HL-60 (cell line): Measurements from ENCODE around the gene TLK2.
A peak's percentile ranks its signal among the peaks of the same experiment; 100 is the strongest.

Experiments used
- DNase-seq, 2 experiments: peaks; one replicate each; pipeline ENCODE4 v3.0.0-alpha.2; 2010 to 2020; ENCODE audit warnings: low read depth in 1 of 2, low spot score in 1 of 2
- H3K27ac ChIP-seq: fragments of 250-450 bp; sonication (Bioruptor Pico); replicated peaks from 2 replicates; pipeline ENCODE4 v1.5.1; 2020; ENCODE audit warnings: mild to moderate bottlenecking, moderate library complexity
- H3K27me3 ChIP-seq: fragments of 250-450 bp; sonication (Bioruptor Pico); 2 replicates; pipeline ENCODE4 v1.5.1; 2021; ENCODE audit warnings: mild to moderate bottlenecking, moderate library complexity; ENCODE audit not compliant: insufficient read depth, poor library complexity, severe bottlenecking
- H3K4me3 ChIP-seq: replicated peaks from 2 replicates; pipeline ENCODE4 v1.5.1; 2011; ENCODE audit warnings: mild to moderate bottlenecking, control low read depth, low read length; ENCODE audit not compliant: insufficient read depth
- GABPA ChIP-seq: IDR thresholded peaks from 2 replicates; pipeline ENCODE4 v1.6.1; 2012; ENCODE audit warnings: low read depth
- POLR2AphosphoS5 ChIP-seq: IDR thresholded peaks from 2 replicates; pipeline ENCODE4 v1.6.1; 2012; ENCODE audit warnings: low read depth
- SPI1 ChIP-seq: IDR thresholded peaks from 2 replicates; pipeline ENCODE4 v1.6.1; 2012; ENCODE audit warnings: low read depth, mild to moderate bottlenecking, borderline replicate concordance
- TF ChIP-seq, protein P1 (sequence below): IDR thresholded peaks from 2 replicates; pipeline ENCODE4 v1.6.1; 2012; ENCODE audit warnings: low read depth; ENCODE audit not compliant: insufficient replicate concordance
- TF ChIP-seq, protein P2 (sequence below): IDR thresholded peaks from one replicate; pipeline ENCODE4 v1.5.1; 2011; ENCODE audit warnings: low read length, control low read depth, inconsistent platforms; ENCODE audit not compliant: insufficient read depth

TLK2 gene

DNA sequence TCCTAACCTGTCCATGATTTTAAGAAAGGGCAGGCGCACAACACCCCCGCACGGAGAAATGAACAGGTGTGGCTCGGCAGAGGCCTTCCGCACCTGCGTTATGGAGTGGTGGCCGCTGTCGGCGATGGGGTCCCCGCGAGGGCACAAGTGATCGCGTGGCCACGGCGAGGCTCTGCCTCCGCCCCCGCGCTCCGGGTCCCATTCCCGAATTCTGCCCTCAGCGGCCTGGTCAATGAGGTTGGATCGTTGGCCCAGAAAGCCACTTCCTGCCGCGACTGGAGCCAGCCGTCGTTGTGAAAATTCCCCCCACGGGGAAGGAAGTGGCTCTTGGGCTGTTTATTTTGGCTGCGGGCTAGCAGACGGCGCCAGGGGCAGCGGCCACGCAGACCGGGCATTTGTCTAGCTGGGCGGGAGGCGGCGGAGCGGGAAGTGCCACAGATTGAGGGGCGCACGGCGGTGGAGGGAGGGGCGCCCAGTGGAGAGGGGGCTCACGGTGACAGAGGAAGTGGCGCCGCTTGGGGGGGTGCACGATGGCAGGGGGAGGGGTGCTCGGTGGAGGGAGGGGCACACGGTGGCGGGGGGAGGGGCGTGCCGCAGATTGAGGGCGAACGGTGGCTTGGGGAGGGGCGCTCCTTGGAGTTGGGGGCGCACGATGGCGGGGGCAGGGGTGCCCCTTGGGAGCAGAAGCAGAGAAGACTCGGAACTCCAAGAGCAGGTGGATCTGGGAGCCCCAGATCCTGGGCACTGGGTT is 173.8 kb downstream of the TLK2 start:
- Histone ChIP-seq H3K4me3 (peak overlapping the region; percentile 44), H3K27ac (peak overlapping the region; percentile 83), H3K27me3 (no peaks in the 10 kb centered on the region)
- TF ChIP-seq, protein P1, sequence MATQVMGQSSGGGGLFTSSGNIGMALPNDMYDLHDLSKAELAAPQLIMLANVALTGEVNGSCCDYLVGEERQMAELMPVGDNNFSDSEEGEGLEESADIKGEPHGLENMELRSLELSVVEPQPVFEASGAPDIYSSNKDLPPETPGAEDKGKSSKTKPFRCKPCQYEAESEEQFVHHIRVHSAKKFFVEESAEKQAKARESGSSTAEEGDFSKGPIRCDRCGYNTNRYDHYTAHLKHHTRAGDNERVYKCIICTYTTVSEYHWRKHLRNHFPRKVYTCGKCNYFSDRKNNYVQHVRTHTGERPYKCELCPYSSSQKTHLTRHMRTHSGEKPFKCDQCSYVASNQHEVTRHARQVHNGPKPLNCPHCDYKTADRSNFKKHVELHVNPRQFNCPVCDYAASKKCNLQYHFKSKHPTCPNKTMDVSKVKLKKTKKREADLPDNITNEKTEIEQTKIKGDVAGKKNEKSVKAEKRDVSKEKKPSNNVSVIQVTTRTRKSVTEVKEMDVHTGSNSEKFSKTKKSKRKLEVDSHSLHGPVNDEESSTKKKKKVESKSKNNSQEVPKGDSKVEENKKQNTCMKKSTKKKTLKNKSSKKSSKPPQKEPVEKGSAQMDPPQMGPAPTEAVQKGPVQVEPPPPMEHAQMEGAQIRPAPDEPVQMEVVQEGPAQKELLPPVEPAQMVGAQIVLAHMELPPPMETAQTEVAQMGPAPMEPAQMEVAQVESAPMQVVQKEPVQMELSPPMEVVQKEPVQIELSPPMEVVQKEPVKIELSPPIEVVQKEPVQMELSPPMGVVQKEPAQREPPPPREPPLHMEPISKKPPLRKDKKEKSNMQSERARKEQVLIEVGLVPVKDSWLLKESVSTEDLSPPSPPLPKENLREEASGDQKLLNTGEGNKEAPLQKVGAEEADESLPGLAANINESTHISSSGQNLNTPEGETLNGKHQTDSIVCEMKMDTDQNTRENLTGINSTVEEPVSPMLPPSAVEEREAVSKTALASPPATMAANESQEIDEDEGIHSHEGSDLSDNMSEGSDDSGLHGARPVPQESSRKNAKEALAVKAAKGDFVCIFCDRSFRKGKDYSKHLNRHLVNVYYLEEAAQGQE: no peak
- TF ChIP-seq SPI1 (peak; percentile 89), POLR2AphosphoS5 (peak; percentile 77; the same call in 1 of the 2 replicates), GABPA (0 out of 2 replicates have a peak, but pooled peaks have one; percentile 44)
- TF ChIP-seq, protein P2, sequence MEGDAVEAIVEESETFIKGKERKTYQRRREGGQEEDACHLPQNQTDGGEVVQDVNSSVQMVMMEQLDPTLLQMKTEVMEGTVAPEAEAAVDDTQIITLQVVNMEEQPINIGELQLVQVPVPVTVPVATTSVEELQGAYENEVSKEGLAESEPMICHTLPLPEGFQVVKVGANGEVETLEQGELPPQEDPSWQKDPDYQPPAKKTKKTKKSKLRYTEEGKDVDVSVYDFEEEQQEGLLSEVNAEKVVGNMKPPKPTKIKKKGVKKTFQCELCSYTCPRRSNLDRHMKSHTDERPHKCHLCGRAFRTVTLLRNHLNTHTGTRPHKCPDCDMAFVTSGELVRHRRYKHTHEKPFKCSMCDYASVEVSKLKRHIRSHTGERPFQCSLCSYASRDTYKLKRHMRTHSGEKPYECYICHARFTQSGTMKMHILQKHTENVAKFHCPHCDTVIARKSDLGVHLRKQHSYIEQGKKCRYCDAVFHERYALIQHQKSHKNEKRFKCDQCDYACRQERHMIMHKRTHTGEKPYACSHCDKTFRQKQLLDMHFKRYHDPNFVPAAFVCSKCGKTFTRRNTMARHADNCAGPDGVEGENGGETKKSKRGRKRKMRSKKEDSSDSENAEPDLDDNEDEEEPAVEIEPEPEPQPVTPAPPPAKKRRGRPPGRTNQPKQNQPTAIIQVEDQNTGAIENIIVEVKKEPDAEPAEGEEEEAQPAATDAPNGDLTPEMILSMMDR: no peak
- peak; percentile 76 to 84 for DNase-seq

DNA sequence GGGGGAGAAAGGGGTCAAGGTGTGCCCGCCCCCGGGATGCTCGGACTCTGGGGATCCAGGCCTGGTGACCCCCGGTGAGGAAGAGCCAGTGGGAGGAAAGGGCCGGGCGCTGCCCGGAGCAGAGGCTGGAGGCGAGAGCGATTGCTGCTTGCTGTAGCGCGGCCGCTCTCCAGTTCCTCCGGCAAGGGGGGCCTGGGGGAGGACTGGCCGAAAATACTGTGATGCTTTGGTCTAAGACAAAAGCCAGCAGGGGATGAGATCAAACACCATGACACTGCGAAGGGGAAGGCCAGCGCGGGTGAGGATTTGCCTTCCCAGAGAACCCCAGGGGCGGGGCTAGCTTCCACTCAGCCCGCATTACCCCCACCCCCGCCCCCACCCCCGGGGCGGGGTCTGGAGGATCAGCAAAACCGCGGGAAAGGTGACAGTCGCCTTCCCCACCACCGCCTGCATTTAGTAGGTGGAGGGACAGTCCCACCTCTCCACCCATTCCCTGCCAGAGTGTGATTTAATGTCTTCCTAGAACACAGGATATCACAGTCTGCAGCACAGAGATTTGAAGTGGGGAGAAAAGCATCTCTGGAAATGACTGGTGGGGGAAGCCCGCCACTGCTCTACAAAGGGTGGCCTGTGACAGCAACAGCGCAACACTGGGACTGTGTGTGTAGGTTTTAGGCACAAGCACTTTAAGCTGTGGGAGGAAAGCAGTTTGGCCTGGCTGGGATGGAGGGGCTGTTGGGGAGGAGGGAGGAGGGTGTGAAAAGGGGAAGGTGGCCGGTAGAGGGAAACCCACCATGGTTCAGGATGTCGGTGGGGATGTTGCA is 174.6 kb downstream of the TLK2 start:
- H3K27ac ChIP-seq: peak overlapping the region; percentile 83

More for the DNA sequence above, 174.6 kb downstream of the TLK2 start:
- no peak for TF ChIP-seq POLR2AphosphoS5
- TF ChIP-seq, protein P1: no peak
- TF ChIP-seq SPI1: no peak
- no peak for TF ChIP-seq GABPA
- TF ChIP-seq, protein P2: no peak
- no peaks in the 10 kb centered on the region for H3K27me3 ChIP-seq
- DNase-seq: peak; percentile 45 to 82
- peak overlapping the region; percentile 44 for H3K4me3 ChIP-seq
